H1 (cell line): ENCODE results near the gene GIMAP2. TPM values are rescaled to one million over a fixed set of nuclear protein-coding genes. Genes with fewer than 3 reads are reported as not detected.
"Not testable (repeated sequence)": the region's sequence is repeated elsewhere in the genome, so short reads cannot be mapped to it uniquely, and the experiment has no call there.

Experiments used
- CTCF ChIA-PET: fragments of 300-600 bp; sonication (Branson Sonifier 250); formaldehyde crosslinking; loops from one replicate; lab custom pipeline; 2021; ENCODE audit not compliant: partially characterized antibody; lab: Charles Lee
- POLR2A ChIA-PET: fragments of 300-600 bp; sonication (Branson Sonifier 250); formaldehyde crosslinking; loops from one replicate; lab custom pipeline; 2021; ENCODE audit warnings: inconsistent platforms; ENCODE audit not compliant: partially characterized antibody; lab: Charles Lee
- DNase-seq, 2 experiments: peaks; one replicate each; pipeline versions ENCODE4 v3.0.0 to v3.0.0-alpha.2; 2010 to 2022; ENCODE audit warnings: low spot score in 2 of 2, low read depth in 1 of 2, mixed read lengths in 1 of 2
- FAIRE-seq: peaks from 2 replicates; lab custom pipeline; 2011; peaks lifted over from hg19 to GRCh38; lab: Jason Lieb, UNC
- H2AFZ ChIP-seq: 2 replicates; pipeline ENCODE4 v1.8.1; 2012; ENCODE audit warnings: low read length, inconsistent platforms
- H2AK5ac ChIP-seq: 2 replicates; pipeline ENCODE4 v1.6.1; 2013; ENCODE audit warnings: low read depth, low read length
- H2BK120ac ChIP-seq: replicated peaks from 2 replicates; pipeline ENCODE3; 2013; ENCODE audit warnings: low read depth, low read length, inconsistent platforms
- H2BK12ac ChIP-seq: 2 replicates; pipeline ENCODE4 v1.6.1; 2013; ENCODE audit warnings: low read depth, low read length
- H2BK15ac ChIP-seq: 2 replicates; pipeline ENCODE4 v1.6.1; 2013; ENCODE audit warnings: low read length
- H2BK20ac ChIP-seq: 2 replicates; pipeline ENCODE4 v1.6.1; 2013; ENCODE audit warnings: low read length
- H2BK5ac ChIP-seq: 2 replicates; pipeline ENCODE4 v1.6.1; 2013; ENCODE audit warnings: low read depth, low read length
- H3K14ac ChIP-seq: 2 replicates; pipeline ENCODE4 v1.6.1; 2013; ENCODE audit warnings: inconsistent platforms; ENCODE audit not compliant: insufficient read length
- H3K18ac ChIP-seq: 2 replicates; pipeline ENCODE4 v1.6.1; 2013; ENCODE audit warnings: low read length; ENCODE audit errors: extremely low read depth
- H3K23ac ChIP-seq: 2 replicates; pipeline ENCODE4 v1.6.1; 2013; ENCODE audit warnings: inconsistent platforms; ENCODE audit not compliant: insufficient read length
- H3K23me2 ChIP-seq: 2 replicates; pipeline ENCODE4 v1.6.1; 2013; ENCODE audit warnings: low read depth, low read length
- H3K27ac ChIP-seq: 2 replicates; pipeline ENCODE4 v1.6.1; 2011; ENCODE audit warnings: low read depth, low read length, inconsistent platforms
- H3K27me3 ChIP-seq, 4 experiments: replicated peaks in 1 of 4; 1 replicate in 1 of 4; 2 replicates in 3 of 4; pipeline versions ENCODE4 v1.6.1 to v1.8.1; 2011 to 2013; ENCODE audit warnings: low read length in 3 of 4, mild to moderate bottlenecking in 3 of 4, inconsistent platforms in 2 of 4, mixed read lengths in 2 of 4, moderate library complexity in 1 of 4; ENCODE audit not compliant: control insufficient read depth in 3 of 4, insufficient read depth in 3 of 4; ENCODE audit errors: extremely low read depth in 1 of 4
- H3K36me3 ChIP-seq, 4 experiments: 2 replicates each; pipeline versions ENCODE4 v1.6.1 to v1.8.1; 2011 to 2013; ENCODE audit warnings: mild to moderate bottlenecking in 4 of 4, low read length in 3 of 4, moderate library complexity in 2 of 4, control low read depth in 1 of 4, inconsistent platforms in 1 of 4; ENCODE audit not compliant: insufficient read depth in 4 of 4, control insufficient read depth in 2 of 4
- H3K4ac ChIP-seq: replicated peaks from 2 replicates; pipeline ENCODE3; 2013; ENCODE audit warnings: low read length, low read depth, mixed read lengths, inconsistent platforms; ENCODE audit not compliant: insufficient read length
- H3K4me1 ChIP-seq, 4 experiments: replicated peaks in 1 of 4; 1 replicate in 1 of 4; 2 replicates in 3 of 4; pipeline versions ENCODE4 v1.6.1 to v1.8.1; 2011 to 2013; ENCODE audit warnings: low read length in 3 of 4, inconsistent platforms in 2 of 4, mixed read lengths in 1 of 4; ENCODE audit not compliant: insufficient read depth in 4 of 4, control insufficient read depth in 3 of 4
- H3K4me2 ChIP-seq, 2 experiments: 2 replicates each; pipeline versions ENCODE4 v1.6.1 to v1.8.1; 2011 to 2013; ENCODE audit warnings: low read depth in 2 of 2, low read length in 2 of 2, control low read depth in 1 of 2, inconsistent platforms in 1 of 2, mild to moderate bottlenecking in 1 of 2; ENCODE audit not compliant: insufficient read depth in 1 of 2
- H3K4me3 ChIP-seq, 4 experiments: fragments of 200-600, 300-600 bp in 1 of 4; sonication (generic), shearing (Covaris generic), sonication (Bioruptor Twin) in 1 of 4; 2 replicates each; pipeline versions ENCODE4 v1.5.1 to v1.8.1; 2011 to 2016; ENCODE audit warnings: low read length in 4 of 4, low read depth in 3 of 4, control low read depth in 2 of 4, inconsistent platforms in 2 of 4, mild to moderate bottlenecking in 2 of 4, mixed read lengths in 1 of 4, moderate library complexity in 1 of 4; ENCODE audit not compliant: insufficient read depth in 2 of 4; ENCODE audit errors: extremely low read depth in 1 of 4
- H3K56ac ChIP-seq: replicated peaks from 2 replicates; pipeline ENCODE3; 2013; ENCODE audit warnings: low read depth, mild to moderate bottlenecking, mixed read lengths, low read length, inconsistent platforms; ENCODE audit not compliant: insufficient read length
- H3K79me1 ChIP-seq: 2 replicates; pipeline ENCODE4 v1.6.1; 2013; ENCODE audit warnings: low read depth, low read length, control low read depth
- H3K79me2 ChIP-seq, 2 experiments: 2 replicates each; pipeline versions ENCODE4 v1.6.1 to v1.8.1; 2012 to 2013; ENCODE audit warnings: low read length in 2 of 2, mild to moderate bottlenecking in 2 of 2, inconsistent platforms in 1 of 2; ENCODE audit not compliant: insufficient read depth in 2 of 2, control insufficient read depth in 1 of 2
- H3K9ac ChIP-seq, 4 experiments: replicated peaks in 1 of 4; 1 replicate in 1 of 4; 2 replicates in 3 of 4; pipeline versions ENCODE4 v1.6.1 to v1.8.1; 2011 to 2013; ENCODE audit warnings: low read depth in 3 of 4, low read length in 3 of 4, control low read depth in 2 of 4, mild to moderate bottlenecking in 2 of 4, moderate library complexity in 2 of 4, inconsistent platforms in 1 of 4; ENCODE audit errors: extremely low read depth in 1 of 4
- H3K9me3 ChIP-seq, 2 experiments: 2 replicates each; pipeline versions ENCODE4 v1.6.1 to v1.8.1; 2012 to 2013; ENCODE audit warnings: mild to moderate bottlenecking in 2 of 2, moderate library complexity in 2 of 2, control low read depth in 1 of 2, inconsistent platforms in 1 of 2, low read depth in 1 of 2, low read length in 1 of 2, mixed read lengths in 1 of 2; ENCODE audit not compliant: insufficient read depth in 2 of 2
- H4K20me1 ChIP-seq, 2 experiments: replicated peaks in 1 of 2; 2 replicates each; pipeline versions ENCODE3 to v1.8.1; 2011 to 2013; ENCODE audit warnings: inconsistent platforms in 2 of 2, low read length in 2 of 2, mild to moderate bottlenecking in 1 of 2; ENCODE audit not compliant: insufficient read depth in 2 of 2, control insufficient read depth in 1 of 2
- H4K5ac ChIP-seq: 2 replicates; pipeline ENCODE4 v1.6.1; 2013; ENCODE audit warnings: low read length, low read depth, mixed read lengths, inconsistent platforms; ENCODE audit not compliant: insufficient read length
- H4K8ac ChIP-seq: 2 replicates; pipeline ENCODE4 v1.8.0; 2013; ENCODE audit warnings: mild to moderate bottlenecking, moderate library complexity, low read length, inconsistent platforms; ENCODE audit not compliant: insufficient read depth; ENCODE audit errors: extremely low read depth
- H4K91ac ChIP-seq: replicated peaks from 2 replicates; pipeline ENCODE3; 2013; ENCODE audit warnings: low read length, mixed read lengths, inconsistent platforms; ENCODE audit not compliant: insufficient read length
- polyA plus RNA-seq, 7 experiments: library from polyadenylated mRNA; depleted of rRNA in 3 of 7; stranded (reverse) in 5 of 7; unstranded in 2 of 7; fragments of >200 nt in 5 of 7; fragments of 200-250 nt in 2 of 7; gene quantifications; 1 replicate in 5 of 7; 2 replicates in 1 of 7; 4 replicates in 1 of 7; pipeline versions ENCODE4 v1.2.1 to v1.2.3, GENCODE V29; 2011 to 2013; ENCODE audit warnings: missing spikeins in 2 of 7, mixed read lengths in 2 of 7
- total RNA-seq: library from RNA; stranded (reverse); fragmentation: NEBNext Ultra II Directional; extraction: Animal tissue kit (Norgen Biotek cat#: 25700); gene quantifications from 2 replicates; pipeline ENCODE4 v1.2.1, GENCODE V29; 2021

The GIMAP2 gene
- total and polyA plus RNA-seq, 2 of the 8 experiments (the other 6 are each of a cell fraction or from before 2014, with no cell fraction given): not detected

- H4K91ac ChIP-seq, H2BK120ac ChIP-seq, H2AK5ac ChIP-seq, H3K4me3 ChIP-seq, H3K56ac ChIP-seq, H3K9ac ChIP-seq, H3K4me2 ChIP-seq, H3K27me3 ChIP-seq, H3K79me1 ChIP-seq, POLR2A ChIA-PET, H3K27ac ChIP-seq, H4K20me1 ChIP-seq, H4K8ac ChIP-seq, H3K4me1 ChIP-seq, H2BK20ac ChIP-seq, H2BK12ac ChIP-seq, H3K79me2 ChIP-seq, H2AFZ ChIP-seq, H3K23ac ChIP-seq, H2BK15ac ChIP-seq, CTCF ChIA-PET, H3K14ac ChIP-seq, FAIRE-seq, H3K23me2 ChIP-seq, H3K4ac ChIP-seq, H3K36me3 ChIP-seq, DNase-seq, H3K18ac ChIP-seq, H3K9me3 ChIP-seq, H2BK5ac ChIP-seq, H4K5ac ChIP-seq: not testable (repeated sequence)
Measured at GRCh38 chr7:150662821-150663220, 22.7 kb upstream of the GIMAP2 start.
